GM19468 (cell line): ENCODE results near the gene RAPGEF4.

ENCODE experiments used
- ATAC-seq: cut with Tn5 transposase; IDR thresholded peaks from one replicate; pipeline ENCODE4 v1.9.1; 2021; ENCODE audit warnings: mild to moderate bottlenecking, moderate library complexity, moderate number of reproducible peaks; ENCODE audit not compliant: unreplicated experiment; ENCODE audit errors: extremely low read depth

Gene RAPGEF4

GRCh38 chr2:172735582-172736423 is at the start of gene RAPGEF4:
Gene RAPGEF4 (plus strand): TSS chr2:172735845. CDS start chr2:172735984, 139 bp downstream.
- no peak for ATAC-seq

- ATAC-seq: no peak
Observed at GRCh38 chr2:172693037-172693436, 42.6 kb upstream of the RAPGEF4 start.

DNA sequence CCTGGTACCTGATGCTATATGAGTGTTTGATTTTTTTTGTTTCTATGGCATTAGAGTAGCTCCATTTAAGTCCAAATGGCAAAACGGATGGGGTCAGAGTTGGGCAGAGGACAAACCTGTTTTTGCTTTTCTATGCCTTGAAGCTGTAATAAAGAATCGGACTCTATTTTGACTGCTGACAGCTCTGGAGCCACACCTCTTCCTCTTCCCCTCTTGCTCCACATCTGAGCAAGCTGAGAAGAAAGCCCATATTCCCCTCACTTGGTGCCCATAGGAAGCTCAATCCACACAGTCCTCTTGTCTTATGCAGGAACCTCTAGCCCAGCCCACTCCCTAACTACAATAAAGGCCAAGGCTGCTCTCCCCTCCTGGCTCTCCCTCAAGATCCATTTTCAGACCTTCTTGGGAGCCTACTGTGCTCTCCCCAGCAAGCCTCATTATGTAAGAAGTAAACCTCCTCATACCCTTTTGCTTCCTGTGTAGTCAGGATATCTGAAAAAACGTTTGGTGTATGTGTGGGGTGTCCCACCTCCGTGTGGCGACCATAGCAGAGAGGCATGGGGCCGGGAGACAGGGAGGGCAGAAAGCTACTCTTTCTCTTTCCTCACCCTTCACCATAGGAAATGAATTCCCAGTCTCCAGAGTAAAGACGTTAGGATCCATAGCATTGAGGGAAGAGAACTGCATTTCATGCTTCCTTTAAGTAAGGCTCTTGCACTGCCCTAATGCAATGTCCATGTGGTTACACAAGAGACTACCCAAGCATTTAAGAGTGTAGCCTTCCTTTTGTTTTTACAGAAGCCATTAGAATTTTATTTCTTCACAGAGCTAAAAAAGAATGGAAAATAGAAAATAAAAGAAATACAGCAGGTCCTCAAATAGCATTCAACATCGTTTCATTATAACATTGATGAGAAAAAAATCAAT is 41.9 kb upstream of the RAPGEF4 start:
- no peak for ATAC-seq

GRCh38 chr2:172697296-172697695 is 38.3 kb upstream of the RAPGEF4 start:
- no peak for ATAC-seq

GRCh38 chr2:172698041-172698863 is 37.4 kb upstream of the RAPGEF4 start:
- ATAC-seq: no peak

- no peak for ATAC-seq
Observed at GRCh38 chr2:172701250-172701649, 34.4 kb upstream of the RAPGEF4 start.

- ATAC-seq: no peak
Observed at GRCh38 chr2:172702451-172702850, 33.2 kb upstream of the RAPGEF4 start.

GRCh38 chr2:172704072-172704936 is 31.3 kb upstream of the RAPGEF4 start:
- ATAC-seq: no peak

DNA sequence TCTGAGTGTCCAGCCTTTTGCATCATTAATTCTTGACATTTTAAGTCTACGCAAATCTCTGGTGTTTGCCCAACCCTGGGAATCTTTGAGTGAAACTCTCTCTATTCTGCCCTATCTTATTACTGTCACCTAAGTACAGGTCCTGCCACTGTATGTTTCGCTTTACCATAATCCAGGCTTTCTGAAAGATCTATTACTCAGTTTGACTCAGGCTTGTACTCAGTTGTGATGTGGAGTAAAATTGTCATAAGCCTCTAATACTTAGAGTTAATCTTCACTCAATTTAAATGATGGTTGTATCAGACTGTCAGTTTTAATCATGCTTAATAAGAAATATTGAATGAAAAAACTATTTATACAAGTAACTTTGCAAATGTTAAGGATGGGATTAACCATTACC is 30.3 kb upstream of the RAPGEF4 start:
- no peak for ATAC-seq

DNA sequence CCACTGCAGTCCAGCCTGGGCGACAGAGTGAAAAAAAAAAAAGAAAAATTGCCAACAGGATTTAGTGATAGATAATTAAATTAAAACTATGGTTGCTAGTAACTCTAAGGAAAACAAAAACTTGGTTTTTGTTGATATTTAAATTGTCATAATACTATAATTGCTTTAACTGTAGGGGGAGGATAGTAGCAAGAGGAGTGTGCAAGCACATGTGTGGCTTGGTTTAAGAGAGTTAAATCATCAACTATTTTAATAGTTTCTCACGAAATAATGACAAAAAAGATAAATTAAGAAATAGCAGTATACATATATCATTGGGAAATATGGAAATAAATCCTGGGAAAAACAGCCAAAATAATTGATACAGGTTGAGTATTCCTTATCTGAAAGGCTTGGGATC is 27.4 kb upstream of the RAPGEF4 start:
- no peak for ATAC-seq

DNA sequence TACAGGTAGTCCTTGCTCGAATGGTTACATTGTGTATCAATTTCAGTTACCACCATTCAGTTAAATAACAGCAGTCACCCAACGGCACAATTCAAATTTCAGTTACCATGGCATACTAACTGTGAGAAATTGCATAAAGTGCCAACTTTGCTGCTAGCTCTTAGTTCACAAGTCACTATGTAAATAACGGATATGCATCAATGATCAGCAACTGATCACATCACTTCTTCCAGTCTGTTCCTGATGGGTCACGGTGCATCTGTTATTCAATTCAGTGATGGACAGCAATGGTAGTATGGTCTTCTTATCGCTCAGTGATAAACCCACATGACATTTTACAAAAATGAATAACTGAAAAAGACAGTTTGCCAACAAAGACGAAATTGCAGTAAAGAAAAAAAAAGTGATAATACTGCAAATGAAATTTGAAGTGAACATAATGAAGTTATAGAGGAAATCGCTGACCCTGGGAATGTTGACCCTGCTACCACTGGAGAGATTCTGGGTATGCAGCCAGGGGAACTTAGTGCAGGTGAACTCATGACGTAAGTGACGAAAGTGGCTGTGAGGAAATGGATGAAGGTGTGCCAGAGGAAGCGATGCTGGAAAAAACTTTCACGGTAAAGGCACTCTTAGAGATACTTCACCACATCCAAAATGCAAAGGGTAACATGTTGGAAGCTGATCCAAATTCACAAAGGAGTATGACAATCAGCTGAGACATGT is 25.9 kb upstream of the RAPGEF4 start:
- no peak for ATAC-seq

DNA sequence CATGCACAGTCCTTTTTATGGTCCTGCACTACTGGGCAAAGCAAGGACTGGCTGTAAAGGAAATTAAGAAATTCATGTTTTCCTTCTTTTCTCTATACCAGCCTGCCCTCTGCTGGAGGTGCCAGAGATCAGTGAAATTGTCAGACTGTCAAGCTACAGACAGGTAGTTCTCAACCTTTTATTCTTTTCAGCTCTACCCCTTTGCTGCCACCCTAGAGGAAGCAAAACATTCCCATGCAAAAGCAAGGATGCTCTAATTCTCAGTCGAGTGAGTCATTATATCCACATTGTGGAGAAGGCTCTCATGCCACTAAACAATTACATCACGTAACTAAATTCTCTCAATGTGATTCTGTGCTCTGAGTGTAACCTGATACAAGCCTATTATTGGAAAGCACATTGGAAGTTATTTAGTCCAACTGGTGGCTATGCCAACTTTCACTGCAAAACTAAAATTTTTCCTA is 25.0 kb upstream of the RAPGEF4 start:
- ATAC-seq: no peak

DNA sequence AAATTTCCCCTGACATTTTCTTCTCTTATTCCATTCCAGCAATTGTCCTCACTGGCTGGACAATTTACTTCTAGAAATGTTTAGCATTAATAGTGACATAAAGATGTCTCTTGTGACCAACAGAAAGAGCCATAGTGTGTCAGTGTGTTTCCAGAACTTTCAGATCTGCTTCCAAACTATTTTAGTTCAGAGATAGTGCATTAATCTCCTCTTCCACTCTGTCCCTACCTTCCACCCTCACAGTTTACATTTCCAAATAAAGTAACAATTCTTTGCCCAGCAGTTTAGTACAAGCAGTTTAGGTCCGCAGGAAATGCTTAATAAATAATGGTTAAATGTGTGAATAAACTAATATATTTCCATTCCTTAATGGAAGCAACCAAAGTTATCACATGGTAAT is 24.5 kb upstream of the RAPGEF4 start:
- no peak for ATAC-seq

DNA sequence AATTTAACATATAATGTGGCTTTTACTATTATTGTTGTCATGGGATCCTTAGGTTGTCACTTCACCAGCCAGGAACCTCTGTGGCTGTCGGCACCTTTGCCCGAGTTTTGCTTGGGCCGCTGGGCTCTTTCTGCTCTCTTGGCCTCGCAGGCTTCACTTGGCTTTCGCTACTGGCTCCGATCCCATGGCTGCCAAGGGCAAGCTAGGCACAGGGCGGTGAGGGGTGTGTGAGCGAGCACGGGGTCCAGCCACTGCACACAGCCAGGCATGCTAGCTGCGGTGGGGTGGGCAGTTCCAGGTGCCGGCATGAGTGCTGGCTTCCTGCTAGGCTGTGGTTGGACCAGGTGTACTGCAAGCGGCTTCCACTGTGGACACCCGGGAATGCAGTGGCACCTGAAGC is 23.4 kb upstream of the RAPGEF4 start:
- no peak for ATAC-seq

DNA sequence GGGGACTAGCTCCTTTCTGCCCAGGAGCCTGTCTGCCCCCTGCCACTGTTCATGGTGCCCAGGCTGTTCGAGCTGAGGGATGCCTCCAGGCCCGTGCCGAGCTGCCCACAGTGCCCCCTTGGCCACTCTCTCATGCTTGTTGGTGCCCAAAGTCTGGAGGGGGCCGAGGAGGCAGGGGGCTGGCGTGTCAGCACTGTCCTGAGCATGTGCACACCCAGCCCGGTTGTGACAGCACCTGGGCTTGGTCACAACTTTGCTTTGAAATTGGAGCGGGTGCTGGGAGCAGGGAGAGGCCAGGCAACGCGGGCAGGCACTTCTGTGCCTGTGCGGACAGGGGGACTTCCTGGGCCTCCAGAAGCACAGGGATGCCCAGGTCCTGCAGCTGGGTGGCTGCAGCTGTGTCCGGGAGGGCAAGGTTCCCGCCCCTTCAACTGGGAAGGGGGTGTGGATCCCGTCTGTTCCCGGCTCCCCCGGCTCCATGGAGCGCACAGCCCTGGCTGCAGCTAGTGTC is 22.2 kb upstream of the RAPGEF4 start:
- ATAC-seq: no peak

GRCh38 chr2:172722481-172722880 is 13.2 kb upstream of the RAPGEF4 start:
- no peak for ATAC-seq

- ATAC-seq: no peak
Observed at GRCh38 chr2:172723286-172723685, 12.4 kb upstream of the RAPGEF4 start.

GRCh38 chr2:172724724-172725123 is 10.9 kb upstream of the RAPGEF4 start:
- ATAC-seq: no peak
